Measurements from ENCODE around the gene GPR135.

GPR135 gene

GRCh38 chr14:59422069-59422881 is 42.9 kb downstream of the GPR135 start:
- H3K4me3 Mint-ChIP-seq: no peak overlapping the region
- H3K27ac Mint-ChIP-seq: no peak overlapping the region
- H3K4me1 Mint-ChIP-seq (ENCODE audit: low read depth): no peaks in the 10 kb centered on the region
- H3K27me3 Mint-ChIP-seq: peaks cover 2% of the 10 kb centered on the region
- no peaks in the 10 kb centered on the region for H3K36me3 Mint-ChIP-seq (ENCODE audit: low read depth)
- no peak for DNase-seq
- H3K9me3 Mint-ChIP-seq: no peaks in the 10 kb centered on the region

GRCh38 chr14:59419303-59419702 is 45.9 kb downstream of the GPR135 start:
- Mint-ChIP-seq H3K4me3 (no peak overlapping the region), H3K27ac (no peak overlapping the region)

GRCh38 chr14:59417311-59417710 is 47.9 kb downstream of the GPR135 start:
- Mint-ChIP-seq H3K27me3 (no peaks in the 10 kb centered on the region), H3K4me3 (no peak overlapping the region), H3K4me1 (ENCODE audit: low read depth) (no peaks in the 10 kb centered on the region), H3K27ac (no peak overlapping the region), H3K36me3 (ENCODE audit: low read depth) (no peaks in the 10 kb centered on the region), H3K9me3 (no peaks in the 10 kb centered on the region)
- no peak for DNase-seq

More at GRCh38 chr14:59419303-59419702, 45.9 kb downstream of the GPR135 start:
- no peaks in the 10 kb centered on the region for H3K36me3 Mint-ChIP-seq (ENCODE audit: low read depth)
- DNase-seq: no peak
- no peaks in the 10 kb centered on the region for H3K4me1 Mint-ChIP-seq (ENCODE audit: low read depth)
- H3K9me3 Mint-ChIP-seq: no peaks in the 10 kb centered on the region
- H3K27me3 Mint-ChIP-seq: no peaks in the 10 kb centered on the region

GRCh38 chr14:59415836-59416602 is 49.2 kb downstream of the GPR135 start:
- Mint-ChIP-seq H3K36me3 (ENCODE audit: low read depth) (no peaks in the 10 kb centered on the region), H3K4me3 (no peak overlapping the region), H3K27me3 (peaks cover 4% of the 10 kb centered on the region)

More at GRCh38 chr14:59415836-59416602, 49.2 kb downstream of the GPR135 start:
- H3K4me1 Mint-ChIP-seq (ENCODE audit: low read depth): no peaks in the 10 kb centered on the region
- H3K27ac Mint-ChIP-seq: no peak overlapping the region
- no peaks in the 10 kb centered on the region for H3K9me3 Mint-ChIP-seq
- no peak for DNase-seq

Data from activated T-cell treated with anti-CD3 and anti-CD28 coated beads, Interleukin-2, amount 50 U/mL, for 24 hours (primary cell).